Hematopoietic multipotent progenitor cell treated with erythropoietin and hydrocortisone succinate and interleukin-3 and kit ligand, for 17 days (in vitro differentiated cells): ENCODE results near the gene GPRIN2.

Experiments
- DNase-seq: peaks from one replicate; pipeline ENCODE4 v3.0.0-alpha.2; 2015; ENCODE audit warnings: low spot score

The GPRIN2 gene

GRCh38 chr10:46548498-46549090 is 7.9 kb downstream of the GPRIN2 start:
- no peak for DNase-seq

GRCh38 chr10:46547541-46548497 is 8.6 kb downstream of the GPRIN2 start:
- no peak for DNase-seq

- no peak for DNase-seq
These were observed 9.6 kb downstream of the GPRIN2 start for GRCh38 chr10:46546591-46547540.

- no peak for DNase-seq
These were observed 10.4 kb downstream of the GPRIN2 start for GRCh38 chr10:46545861-46546590.

- no peak for DNase-seq
These were observed 11.3 kb downstream of the GPRIN2 start for GRCh38 chr10:46544989-46545791.

- no peak for DNase-seq
These were observed 12.7 kb downstream of the GPRIN2 start for GRCh38 chr10:46543466-46544377.

- no peak for DNase-seq
These were observed 13.6 kb downstream of the GPRIN2 start for GRCh38 chr10:46542567-46543465.

- DNase-seq: no peak
These were observed 14.5 kb downstream of the GPRIN2 start for GRCh38 chr10:46541735-46542566.

GRCh38 chr10:46541017-46541661 is 15.3 kb downstream of the GPRIN2 start:
- DNase-seq: no peak

GRCh38 chr10:46540412-46541016 is 15.9 kb downstream of the GPRIN2 start:
- DNase-seq: no peak

GRCh38 chr10:46539596-46540411 is 16.7 kb downstream of the GPRIN2 start:
- DNase-seq: no peak

GRCh38 chr10:46538717-46539426 is 17.6 kb downstream of the GPRIN2 start:
- DNase-seq: no peak

GRCh38 chr10:46538155-46538554 is 18.3 kb downstream of the GPRIN2 start:
- DNase-seq: no peak

- no peak for DNase-seq
These were observed 19.1 kb downstream of the GPRIN2 start for GRCh38 chr10:46537309-46537708.

GRCh38 chr10:46536781-46537180 is 19.7 kb downstream of the GPRIN2 start:
- no peak for DNase-seq
